ENCODE results near the gene PRRC2B. TPM values are rescaled to one million over a fixed set of nuclear protein-coding genes. Genes with fewer than 3 reads are reported as not detected.
"Not testable (repeated sequence)": the region's sequence is repeated elsewhere in the genome, so short reads cannot be mapped to it uniquely, and the experiment has no call there.

The PRRC2B gene
- total RNA-seq, 1 donor, result 69.7 TPM

- TF ChIP-seq CTCF (IDR thresholded peaks at IDR 0.05; ENCODE audit: insufficient read depth, low read length), result no peak
- no peak overlapping the region for H3K4me3 ChIP-seq (ENCODE audit: low read depth, low read length)
- DNase-seq (ENCODE audit: low read depth), result no peak
Observed at GRCh38 chr9:131511416-131511815, 117.5 kb downstream of the PRRC2B start.

GRCh38 chr9:131511880-131512279, 118.0 kb downstream of the PRRC2B start:
- TF ChIP-seq CTCF (IDR thresholded peaks at IDR 0.05; ENCODE audit: insufficient read depth, low read length), result no peak
- H3K4me3 ChIP-seq (ENCODE audit: low read depth, low read length), result no peak overlapping the region
- no peak for DNase-seq (ENCODE audit: low read depth)

- no peak for DNase-seq (ENCODE audit: low read depth)
- no peak for TF ChIP-seq CTCF (IDR thresholded peaks at IDR 0.05; ENCODE audit: insufficient read depth, low read length)
Observed at GRCh38 chr9:131513177-131513576, 119.3 kb downstream of the PRRC2B start.

GRCh38 chr9:131515559-131516031, 121.7 kb downstream of the PRRC2B start:
- DNase-seq (ENCODE audit: low read depth); H3K4me3 ChIP-seq (ENCODE audit: low read depth, low read length): not testable (repeated sequence)

More at GRCh38 chr9:131513177-131513576, 119.3 kb downstream of the PRRC2B start:
- no peak overlapping the region for H3K4me3 ChIP-seq (ENCODE audit: low read depth, low read length)

GRCh38 chr9:131516100-131516499, 122.2 kb downstream of the PRRC2B start:
- no peak for TF ChIP-seq CTCF (IDR thresholded peaks at IDR 0.05; ENCODE audit: insufficient read depth, low read length)
- DNase-seq (ENCODE audit: low read depth), result no peak
- no peak overlapping the region for H3K4me3 ChIP-seq (ENCODE audit: low read depth, low read length)

GRCh38 chr9:131516930-131517329, 123.0 kb downstream of the PRRC2B start:
- no peak for DNase-seq (ENCODE audit: low read depth)
- no peak overlapping the region for H3K4me3 ChIP-seq (ENCODE audit: low read depth, low read length)
- TF ChIP-seq CTCF (IDR thresholded peaks at IDR 0.05; ENCODE audit: insufficient read depth, low read length), result no peak

GRCh38 chr9:131517761-131518190, 123.9 kb downstream of the PRRC2B start:
- no peak for DNase-seq (ENCODE audit: low read depth)
- no peak for TF ChIP-seq CTCF (IDR thresholded peaks at IDR 0.05; ENCODE audit: insufficient read depth, low read length)
- no peak overlapping the region for H3K4me3 ChIP-seq (ENCODE audit: low read depth, low read length)
